Bronchial epithelial cell (primary cell): ENCODE results near the gene BICRA. TPM values are rescaled to one million over a fixed set of nuclear protein-coding genes. Genes with fewer than 3 reads are reported as not detected.
A peak's percentile ranks its signal among the peaks of the same experiment; 100 is the strongest.
"Not testable (repeated sequence)": the region's sequence is repeated elsewhere in the genome, so short reads cannot be mapped to it uniquely, and the experiment has no call there.

Source experiments
- DNase-seq: peaks from one replicate; pipeline ENCODE4 v3.0.0-alpha.2; 2010; ENCODE audit warnings: low read depth
- FAIRE-seq: peaks from 2 replicates; lab custom pipeline; 2011; peaks lifted over from hg19 to GRCh38; lab: Jason Lieb, UNC
- H3K27me3 ChIP-seq: 2 replicates; pipeline ENCODE4 v1.5.1; 2011; ENCODE audit warnings: low read length; ENCODE audit not compliant: control insufficient read depth, insufficient read depth
- H3K36me3 ChIP-seq: 2 replicates; pipeline ENCODE4 v1.5.1; 2011; ENCODE audit warnings: low read length; ENCODE audit not compliant: control insufficient read depth, insufficient read depth
- H3K4me3 ChIP-seq: 2 replicates; pipeline ENCODE4 v1.5.1; 2011; ENCODE audit warnings: mild to moderate bottlenecking, low read depth, low read length, control low read depth
- CTCF ChIP-seq: IDR thresholded peaks from 2 replicates; pipeline ENCODE4 v1.5.1; 2011; ENCODE audit warnings: mild to moderate bottlenecking, moderate library complexity, low read length, control low read depth, inconsistent platforms; ENCODE audit not compliant: insufficient read depth, severe bottlenecking
- total RNA-seq: library from RNA; depleted of rRNA; stranded (reverse); fragments of >200 nt; gene quantifications from 2 replicates; pipeline ENCODE4 v1.2.1, GENCODE V29; 2014

The BICRA gene
- total RNA-seq, 1 donor from 2014 or later: 4.5 TPM

GRCh38 chr19:47707135-47707925 is 98.4 kb downstream of the BICRA start:
- DNase-seq (peak; percentile 62), FAIRE-seq (no peak)
- no peaks in the 10 kb centered on the region for H3K27me3 ChIP-seq
- no peak overlapping the region for H3K4me3 ChIP-seq
- peaks cover 2% of the 10 kb centered on the region for H3K36me3 ChIP-seq
- TF ChIP-seq CTCF: peak; percentile 88

GRCh38 chr19:47711652-47712242 is 102.8 kb downstream of the BICRA start:
- TF ChIP-seq CTCF: no peak
- peaks cover 11% of the 10 kb centered on the region for H3K36me3 ChIP-seq
- H3K4me3 ChIP-seq: no peak overlapping the region
- FAIRE-seq (no peak), DNase-seq (no peak)
- H3K27me3 ChIP-seq: no peaks in the 10 kb centered on the region

- peak; percentile 99 for TF ChIP-seq CTCF
- Histone ChIP-seq H3K4me3 (peak within 1 kb of the TSS; percentile 99), H3K36me3 (peaks cover 18% of the 10 kb centered on the region), H3K27me3 (no peaks in the 10 kb centered on the region)
- DNase-seq (peak; percentile 33), FAIRE-seq (no peak)
These were observed 104.4 kb downstream of the BICRA start, which contains the start of gene EHD2 for GRCh38 chr19:47713046-47714021. TSS of gene EHD2 (plus strand) at chr19:47713422. CDS start at chr19:47716613, 3,191 bp downstream.

GRCh38 chr19:47714339-47714738 is 105.4 kb downstream of the BICRA start:
- peaks cover 18% of the 10 kb centered on the region for H3K36me3 ChIP-seq
- FAIRE-seq (no peak), DNase-seq (no peak)
- TF ChIP-seq CTCF: no peak
- H3K27me3 ChIP-seq: no peaks in the 10 kb centered on the region
- peak overlapping the region; percentile 99 for H3K4me3 ChIP-seq

GRCh38 chr19:47714855-47715254 is 105.9 kb downstream of the BICRA start:
- not testable (repeated sequence) for DNase-seq, FAIRE-seq
- H3K4me3 ChIP-seq: peak overlapping the region; percentile 99

More at GRCh38 chr19:47714855-47715254, 105.9 kb downstream of the BICRA start:
- not testable (repeated sequence) for H3K27me3 ChIP-seq
- H3K36me3 ChIP-seq: peaks cover 19% of the 10 kb centered on the region
